ENCODE data around the gene SAXO2. TPM values are rescaled to one million over a fixed set of nuclear protein-coding genes. Genes with fewer than 3 reads are reported as not detected.

SAXO2 gene
- total and polyA plus RNA-seq, 2 donors (not counting 3 experiments of a cell fraction or from before 2014, with no cell fraction given) = 0.98 to 5.2 TPM

DNA sequence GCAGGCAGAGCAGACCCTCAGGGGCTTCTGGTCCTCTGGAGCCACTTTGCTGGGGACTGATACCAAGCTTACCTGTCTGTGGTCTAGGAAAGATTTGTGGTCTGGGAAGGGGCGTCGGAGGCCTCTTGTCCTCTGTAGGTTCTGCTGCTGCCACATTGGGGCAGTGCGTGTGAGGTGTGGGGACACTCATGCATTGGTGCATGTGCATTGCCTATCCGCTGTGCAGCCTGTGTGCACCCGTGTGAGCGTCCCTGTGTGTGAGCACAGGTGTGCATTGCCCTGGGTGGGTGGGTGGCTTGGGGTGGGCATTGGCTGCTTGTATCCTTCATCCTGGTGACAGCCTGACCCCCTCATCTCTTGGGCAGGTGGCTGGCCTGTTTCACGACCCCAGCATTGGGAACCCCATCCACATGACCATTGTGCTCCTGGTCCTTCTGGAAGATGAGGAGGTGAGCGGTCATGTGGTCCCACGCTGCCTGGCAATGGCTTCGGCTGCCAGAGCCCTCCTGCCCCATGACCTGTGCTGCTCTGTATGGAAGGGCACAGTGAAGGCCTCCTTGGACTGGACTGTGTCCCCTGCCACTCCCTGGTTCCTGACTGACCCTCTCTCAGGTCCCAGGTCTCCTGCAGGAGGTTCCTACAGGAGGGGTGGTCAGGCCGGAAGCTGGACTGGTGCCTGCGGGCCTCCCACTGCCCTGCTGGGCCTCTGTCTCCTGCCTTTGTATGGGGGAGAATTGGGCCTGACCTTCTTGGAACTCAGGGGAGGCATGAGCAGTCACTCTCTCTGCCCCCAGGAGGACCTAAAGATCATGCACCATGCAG is 41.5 kb downstream of the SAXO2 start:
- no TSS peak for BruUV-seq (replicated peaks)

DNA sequence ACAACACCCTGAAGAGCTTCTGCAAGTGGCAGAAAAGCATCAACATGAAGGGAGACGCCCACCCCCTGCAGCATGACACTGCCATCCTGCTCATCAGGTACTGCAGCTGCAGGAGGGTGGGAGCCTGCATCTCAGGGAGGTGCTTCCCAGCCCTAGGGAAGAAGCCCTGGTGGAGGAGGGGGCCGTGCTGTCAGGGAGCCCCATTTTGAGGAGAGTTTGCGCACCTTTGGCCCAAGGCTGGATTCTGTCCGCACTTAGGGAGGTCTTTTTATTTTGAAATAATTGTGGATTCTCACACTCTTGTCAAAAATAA is 42.1 kb downstream of the SAXO2 start:
- Histone ChIP-seq H3K79me2 (ENCODE audit: control insufficient read depth, insufficient read depth, low read length) (no peaks in the 10 kb centered on the region), H3K4me2 (ENCODE audit: insufficient read depth, low read length) (no peak overlapping the region), H2AFZ (ENCODE audit: low read depth, low read length) (no peak overlapping the region), H4K20me1 (replicated peaks; ENCODE audit: control insufficient read depth, extremely low read depth, insufficient read depth, low read length) (no peaks in the 10 kb centered on the region), H3K9me1 (replicated peaks; ENCODE audit: control insufficient read depth, extremely low read depth, insufficient read depth, low read length) (no peaks in the 10 kb centered on the region), H3K4me1 (ENCODE audit: control insufficient read depth, extremely low read depth, insufficient read depth, low read length) (no peaks in the 10 kb centered on the region), H3K9ac (replicated peaks; ENCODE audit: extremely low read depth, insufficient read depth, low read length) (no peak overlapping the region), H3K27ac (ENCODE audit: insufficient read depth, low read depth, low read length) (no peak overlapping the region), H3K36me3 (ENCODE audit: control insufficient read depth in 2 of 2, extremely low read depth in 1 of 2, insufficient read depth in 2 of 2, low read length in 2 of 2) (no peaks in the 10 kb centered on the region), H3K4me3 (replicated peaks in 1 of 3; ENCODE audit: insufficient read depth in 1 of 3, low read depth in 1 of 3, low read length in 3 of 3) (no peak overlapping the region), H3K27me3 (ENCODE audit: control insufficient read depth in 2 of 2, insufficient read depth in 2 of 2, low read length in 2 of 2) (no peaks in the 10 kb centered on the region), H3K9me3 (replicated peaks; ENCODE audit: control insufficient read depth, insufficient read depth, low read length) (no peaks in the 10 kb centered on the region)
- dilution Hi-C loops (cut with MboI; ENCODE audit: extremely low pct_ligation_motif_present, low sequenced_read_pairs) (no loop called here), intact Hi-C loops (cut with micrococcal nuclease) (no loop called here)
- ChIA-PET POLR2A (no interaction called here), CTCF (no interaction called here)
- no TSS peak for BruUV-seq (replicated peaks)
- FAIRE-seq (no peak), DNase-seq (ENCODE audit: low read depth, low spot score) (no peak)
- no peak for TF ChIP-seq CTCF (IDR thresholded peaks at IDR 0.05; ENCODE audit: extremely low read depth in 1 of 2, insufficient read depth in 1 of 2, low read depth in 1 of 2, low read length in 2 of 2)
- no peak for TF ChIP-seq FOS (IDR thresholded peaks at IDR 0.05; ENCODE audit: borderline replicate concordance, insufficient read depth, low read length)
- no peak for TF ChIP-seq JUN (IDR thresholded peaks at IDR 0.05; ENCODE audit: borderline replicate concordance, insufficient read depth, insufficient read length, low read depth)
- TF ChIP-seq MAX (IDR thresholded peaks at IDR 0.05; ENCODE audit: insufficient read depth, insufficient read length) = no peak
- no peak for TF ChIP-seq POLR2A (IDR thresholded peaks at IDR 0.05; ENCODE audit: low read depth, low read length)
- no peak for TF ChIP-seq POLR2AphosphoS5 (IDR thresholded peaks at IDR 0.05; ENCODE audit: insufficient read depth, low read depth, low read length)
- TF ChIP-seq EZH2 (IDR thresholded peaks at IDR 0.05; ENCODE audit: borderline replicate concordance, low read depth, low read length, severe bottlenecking) = no peak
- TF ChIP-seq GATA2 (IDR thresholded peaks at IDR 0.05; ENCODE audit: insufficient read depth, insufficient read length, low read depth, low read length) = no peak
- no peak for TF ChIP-seq MYC (IDR thresholded peaks at IDR 0.05; ENCODE audit: low read depth, low read length)

More for the DNA sequence above, 41.5 kb downstream of the SAXO2 start:
- intact Hi-C loops (cut with micrococcal nuclease) (no loop called here), dilution Hi-C loops (cut with MboI; ENCODE audit: extremely low pct_ligation_motif_present, low sequenced_read_pairs) (no loop called here)
- no peaks in the 10 kb centered on the region for H3K79me2 ChIP-seq (ENCODE audit: control insufficient read depth, insufficient read depth, low read length)
- H3K4me2 ChIP-seq (ENCODE audit: insufficient read depth, low read length) = no peak overlapping the region
- DNase-seq (ENCODE audit: low read depth, low spot score) (no peak), FAIRE-seq (no peak)
- H3K36me3 ChIP-seq (ENCODE audit: control insufficient read depth in 2 of 2, extremely low read depth in 1 of 2, insufficient read depth in 2 of 2, low read length in 2 of 2) = no peaks in the 10 kb centered on the region
- CTCF ChIA-PET = no interaction called here
- no peak overlapping the region for H3K9ac ChIP-seq (replicated peaks; ENCODE audit: extremely low read depth, insufficient read depth, low read length)
- H3K9me3 ChIP-seq (replicated peaks; ENCODE audit: control insufficient read depth, insufficient read depth, low read length) = no peaks in the 10 kb centered on the region
- POLR2A ChIA-PET = no interaction called here
- no peaks in the 10 kb centered on the region for H4K20me1 ChIP-seq (replicated peaks; ENCODE audit: control insufficient read depth, extremely low read depth, insufficient read depth, low read length)
- H3K27ac ChIP-seq (ENCODE audit: insufficient read depth, low read depth, low read length) = no peak overlapping the region
- TF ChIP-seq POLR2A (IDR thresholded peaks at IDR 0.05; ENCODE audit: low read depth, low read length) = no peak
- H3K9me1 ChIP-seq (replicated peaks; ENCODE audit: control insufficient read depth, extremely low read depth, insufficient read depth, low read length) = no peaks in the 10 kb centered on the region
- no peaks in the 10 kb centered on the region for H3K4me1 ChIP-seq (ENCODE audit: control insufficient read depth, extremely low read depth, insufficient read depth, low read length)
- no peak overlapping the region for H2AFZ ChIP-seq (ENCODE audit: low read depth, low read length)
- no peak overlapping the region for H3K4me3 ChIP-seq (replicated peaks in 1 of 3; ENCODE audit: insufficient read depth in 1 of 3, low read depth in 1 of 3, low read length in 3 of 3)
- no peaks in the 10 kb centered on the region for H3K27me3 ChIP-seq (ENCODE audit: control insufficient read depth in 2 of 2, insufficient read depth in 2 of 2, low read length in 2 of 2)
